Pancreas (tissue), 10 donors: ENCODE measurements around the gene SLC25A4. TPM values are rescaled to one million over a fixed set of nuclear protein-coding genes. Genes with fewer than 3 reads are reported as not detected.

Experiments used
- ATAC-seq, 4 donors: fragments of 200-7000 bp; cut with Tn5 transposase; one replicate each; pipeline versions ENCODE4 v1.8.0 to v1.9.1; 2020; ENCODE audit warnings: mild to moderate bottlenecking in 4 of 4, moderate library complexity in 4 of 4
- DNase-seq, 6 donors: peaks; one replicate each; pipeline ENCODE4 v3.0.0-alpha.2; 2020
- FAIRE-seq: peaks from 2 replicates; lab custom pipeline; 2012; peaks lifted over from hg19 to GRCh38; lab: Jason Lieb, UNC
- H3K27ac ChIP-seq, 4 donors: fragments of 200-600 bp; sonication (generic); 1 replicate in 3 of 4; 2 replicates in 1 of 4; pipeline versions ENCODE4 v1.5.0 to v1.8.0; 2020
- H3K27me3 ChIP-seq, 4 donors: fragments of 200-600 bp; one replicate each; pipeline ENCODE4 v1.8.0; 2021
- H3K36me3 ChIP-seq, 3 donors: fragments of 200-600 bp; sonication (generic) in 1 of 3; one replicate each; pipeline versions ENCODE4 v1.5.0 to v1.8.0; 2020 to 2021
- H3K4me1 ChIP-seq, 3 donors: fragments of 200-600 bp; one replicate each; pipeline ENCODE4 v1.8.0; 2021
- H3K4me3 ChIP-seq, 4 donors: fragments of 200-600 bp; sonication (generic) in 2 of 4; one replicate each; pipeline versions ENCODE4 v1.5.0 to v1.8.0; 2020 to 2021
- H3K9me3 ChIP-seq, 4 donors: fragments of 200-600 bp; one replicate each; pipeline ENCODE4 v1.8.0; 2021
- CTCF ChIP-seq, 4 donors: fragments of 200-600 bp; sonication (generic) in 3 of 4; IDR thresholded peaks; one replicate each; pipeline versions ENCODE4 v1.5.0 to v1.8.0; 2021; ENCODE audit warnings: antibody characterized with exemption in 4 of 4
- WGBS, 2 donors: extraction: QIAGEN DNeasy Blood & Tissue Kit; methylation state at CpG; one replicate each; pipeline ENCODE4 v1.1.7; 2013; 5-methylcytosine and 5-hydroxymethylcytosine counted together
- intact Hi-C, 3 donors: fragments of 100-400 bp; cut with DNase I; formaldehyde crosslinking; loops; one replicate each; pipeline versions ENCODE4 v1.11.1 to v1.14.2; 2022
- polyA plus RNA-seq, 2 donors: library from polyadenylated mRNA; stranded (reverse); fragments of 200-250 nt; gene quantifications; one replicate each; pipeline ENCODE4 v1.2.3, GENCODE V29; 2013
- total RNA-seq, 6 donors: library from RNA; stranded (reverse); fragmentation: NEBNext Ultra II Directional in 4 of 6; extraction: Animal tissue kit (Norgen Biotek cat#: 25700) in 4 of 6; gene quantifications; one replicate each; pipeline versions ENCODE4 v1.2.1 to v1.2.4, GENCODE V29; 2021 to 2023
- donor health status: healthy with polysubstance abuse.
- donor health status: DM: no; HTN: no; CAD: no; lungs with moderate emphysema.
- donor health status: DM: no; HTN: no; CAD: no.
- donor health status: control.
- donor health status: control.
- donor health status: Bipolar disorder and iron deficiency.
- donor health status: DM: yes; HTN: yes; CAD: no.
- donor health status: DM: no; HTN: no; CAD: no.
- donor health status: DM: no; HTN: no; CAD: no.
- donor health status: DM: yes; HTN: yes; CAD: no.

SLC25A4 gene
- total and polyA plus RNA-seq, 8 donors, result 12.4 to 26.5 (median 13.5) TPM

- FAIRE-seq (no peak), ATAC-seq (no peak), DNase-seq (no peak)
- Histone ChIP-seq H3K27me3 (no peaks in the 10 kb centered on the region), H3K9me3 (no peaks in the 10 kb centered on the region), H3K4me3 (no peak overlapping the region), H3K36me3 (no peaks in the 10 kb centered on the region), H3K27ac (no peak overlapping the region), H3K4me1 (peaks cover 0 to 3% (median 0%) of the 10 kb centered on the region in 3 donors)
- no peak for TF ChIP-seq CTCF (IDR thresholded peaks at IDR 0.05)
- intact Hi-C loops, result loop anchor here in 1 of 3 donors (5.0 kb wide), 1 partner anchor 100 kb away; no protein-coding TSS in a partner anchor
- WGBS, 2 donors, result 62 to 76% methylated on average over 24 of the region's 24 CpGs
Observed at GRCh38 chr4:185137233-185137925, 5.7 kb upstream of the SLC25A4 start.

GRCh38 chr4:185138161-185138560, 4.9 kb upstream of the SLC25A4 start:
- no peak for FAIRE-seq
- Histone ChIP-seq H3K36me3 (no peaks in the 10 kb centered on the region), H3K4me1 (peaks cover 0 to 6% (median 0%) of the 10 kb centered on the region in 3 donors), H3K27ac (no peak overlapping the region), H3K9me3 (no peaks in the 10 kb centered on the region), H3K4me3 (no peak overlapping the region), H3K27me3 (no peaks in the 10 kb centered on the region)
- TF ChIP-seq CTCF (IDR thresholded peaks at IDR 0.05), result no peak
- no peak for DNase-seq
- ATAC-seq, result no peak
- WGBS, 2 donors, result 68 to 69% methylated on average over 10 of the region's 10 CpGs
- intact Hi-C loops, result loop anchor here in 1 of 3 donors (5.0 kb wide), 1 partner anchor 101 kb away; no protein-coding TSS in a partner anchor

GRCh38 chr4:185139736-185140135, 3.3 kb upstream of the SLC25A4 start:
- WGBS, 2 donors, result 68 to 74% methylated on average over 6 of the region's 6 CpGs

GRCh38 chr4:185141777-185142176, 1.3 kb upstream of the SLC25A4 start:
- intact Hi-C loops, result no loop called here
- WGBS, 2 donors, result 88 to 92% methylated on average over 6 of the region's 6 CpGs
- Histone ChIP-seq H3K27me3 (no peaks in the 10 kb centered on the region), H3K4me1 (peaks cover 0 to 6% (median 0%) of the 10 kb centered on the region in 3 donors), H3K36me3 (peaks cover 0 to 5% (median 0%) of the 10 kb centered on the region in 3 donors), H3K9me3 (no peaks in the 10 kb centered on the region), H3K4me3 (no peak overlapping the region), H3K27ac (no peak overlapping the region)
- ATAC-seq (no peak), DNase-seq (no peak), FAIRE-seq (no peak)
- TF ChIP-seq CTCF (IDR thresholded peaks at IDR 0.05), result no peak

More at GRCh38 chr4:185139736-185140135, 3.3 kb upstream of the SLC25A4 start:
- H3K9me3 ChIP-seq, result no peaks in the 10 kb centered on the region
- H3K36me3 ChIP-seq, result no peaks in the 10 kb centered on the region
- no peak for ATAC-seq
- H3K27ac ChIP-seq, result no peak overlapping the region
- FAIRE-seq, result no peak
- no peaks in the 10 kb centered on the region for H3K27me3 ChIP-seq
- DNase-seq, result no peak
- TF ChIP-seq CTCF (IDR thresholded peaks at IDR 0.05), result no peak
- H3K4me3 ChIP-seq, result no peak overlapping the region
- intact Hi-C loops, result loop anchor here in 1 of 3 donors (5.0 kb wide), 1 partner anchor 102 kb away; no protein-coding TSS in a partner anchor
- peaks cover 0 to 6% (median 0%) of the 10 kb centered on the region in 3 donors for H3K4me1 ChIP-seq

GRCh38 chr4:185142564-185142911, 528 bp upstream of the SLC25A4 start:
- 3 to 4% methylated on average over 11 of the region's 11 CpGs for WGBS, 2 donors
- Histone ChIP-seq H3K4me3 (peak overlapping the region; percentile 61 to 81 (median 68)), H3K36me3 (peaks cover 0 to 5% (median 0%) of the 10 kb centered on the region in 3 donors), H3K27ac (peak overlapping the region; percentile 69 to 80 (median 78)), H3K9me3 (no peaks in the 10 kb centered on the region), H3K27me3 (no peaks in the 10 kb centered on the region), H3K4me1 (peaks cover 0 to 6% (median 0%) of the 10 kb centered on the region in 3 donors)
- FAIRE-seq, result no peak
- no peak for TF ChIP-seq CTCF (IDR thresholded peaks at IDR 0.05)
- DNase-seq, result no peak
- intact Hi-C loops, result no loop called here
- peak in 3 of 4 donors; percentile 41 to 57 (median 44) for ATAC-seq
